ENCODE results near the gene GCSAML. TPM values are rescaled to one million over a fixed set of nuclear protein-coding genes. Genes with fewer than 3 reads are reported as not detected.

Gene GCSAML
- total and polyA plus RNA-seq, 2 experiments from 2014 or later, result not detected

DNA sequence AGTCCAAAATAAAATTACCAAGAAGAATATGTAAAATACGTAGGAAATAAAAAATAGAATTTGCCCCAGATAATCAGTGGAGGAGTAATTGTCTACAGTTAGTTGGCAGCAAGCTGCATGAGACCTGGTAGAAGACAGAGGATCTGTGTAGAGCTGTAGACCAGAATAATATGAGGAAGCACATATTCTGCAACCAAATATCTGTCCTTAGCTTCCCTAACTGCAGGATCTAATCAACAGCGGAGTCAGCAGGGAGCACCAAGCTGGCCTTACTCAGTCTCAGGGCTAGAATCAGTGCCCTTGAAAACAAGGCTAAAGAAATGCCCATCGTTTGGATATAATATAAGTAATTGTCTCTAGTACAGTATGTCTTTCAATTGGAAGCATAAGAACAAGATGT, 6.1 kb upstream of the GCSAML start (continued):
- TF ChIP-seq, protein P1, sequence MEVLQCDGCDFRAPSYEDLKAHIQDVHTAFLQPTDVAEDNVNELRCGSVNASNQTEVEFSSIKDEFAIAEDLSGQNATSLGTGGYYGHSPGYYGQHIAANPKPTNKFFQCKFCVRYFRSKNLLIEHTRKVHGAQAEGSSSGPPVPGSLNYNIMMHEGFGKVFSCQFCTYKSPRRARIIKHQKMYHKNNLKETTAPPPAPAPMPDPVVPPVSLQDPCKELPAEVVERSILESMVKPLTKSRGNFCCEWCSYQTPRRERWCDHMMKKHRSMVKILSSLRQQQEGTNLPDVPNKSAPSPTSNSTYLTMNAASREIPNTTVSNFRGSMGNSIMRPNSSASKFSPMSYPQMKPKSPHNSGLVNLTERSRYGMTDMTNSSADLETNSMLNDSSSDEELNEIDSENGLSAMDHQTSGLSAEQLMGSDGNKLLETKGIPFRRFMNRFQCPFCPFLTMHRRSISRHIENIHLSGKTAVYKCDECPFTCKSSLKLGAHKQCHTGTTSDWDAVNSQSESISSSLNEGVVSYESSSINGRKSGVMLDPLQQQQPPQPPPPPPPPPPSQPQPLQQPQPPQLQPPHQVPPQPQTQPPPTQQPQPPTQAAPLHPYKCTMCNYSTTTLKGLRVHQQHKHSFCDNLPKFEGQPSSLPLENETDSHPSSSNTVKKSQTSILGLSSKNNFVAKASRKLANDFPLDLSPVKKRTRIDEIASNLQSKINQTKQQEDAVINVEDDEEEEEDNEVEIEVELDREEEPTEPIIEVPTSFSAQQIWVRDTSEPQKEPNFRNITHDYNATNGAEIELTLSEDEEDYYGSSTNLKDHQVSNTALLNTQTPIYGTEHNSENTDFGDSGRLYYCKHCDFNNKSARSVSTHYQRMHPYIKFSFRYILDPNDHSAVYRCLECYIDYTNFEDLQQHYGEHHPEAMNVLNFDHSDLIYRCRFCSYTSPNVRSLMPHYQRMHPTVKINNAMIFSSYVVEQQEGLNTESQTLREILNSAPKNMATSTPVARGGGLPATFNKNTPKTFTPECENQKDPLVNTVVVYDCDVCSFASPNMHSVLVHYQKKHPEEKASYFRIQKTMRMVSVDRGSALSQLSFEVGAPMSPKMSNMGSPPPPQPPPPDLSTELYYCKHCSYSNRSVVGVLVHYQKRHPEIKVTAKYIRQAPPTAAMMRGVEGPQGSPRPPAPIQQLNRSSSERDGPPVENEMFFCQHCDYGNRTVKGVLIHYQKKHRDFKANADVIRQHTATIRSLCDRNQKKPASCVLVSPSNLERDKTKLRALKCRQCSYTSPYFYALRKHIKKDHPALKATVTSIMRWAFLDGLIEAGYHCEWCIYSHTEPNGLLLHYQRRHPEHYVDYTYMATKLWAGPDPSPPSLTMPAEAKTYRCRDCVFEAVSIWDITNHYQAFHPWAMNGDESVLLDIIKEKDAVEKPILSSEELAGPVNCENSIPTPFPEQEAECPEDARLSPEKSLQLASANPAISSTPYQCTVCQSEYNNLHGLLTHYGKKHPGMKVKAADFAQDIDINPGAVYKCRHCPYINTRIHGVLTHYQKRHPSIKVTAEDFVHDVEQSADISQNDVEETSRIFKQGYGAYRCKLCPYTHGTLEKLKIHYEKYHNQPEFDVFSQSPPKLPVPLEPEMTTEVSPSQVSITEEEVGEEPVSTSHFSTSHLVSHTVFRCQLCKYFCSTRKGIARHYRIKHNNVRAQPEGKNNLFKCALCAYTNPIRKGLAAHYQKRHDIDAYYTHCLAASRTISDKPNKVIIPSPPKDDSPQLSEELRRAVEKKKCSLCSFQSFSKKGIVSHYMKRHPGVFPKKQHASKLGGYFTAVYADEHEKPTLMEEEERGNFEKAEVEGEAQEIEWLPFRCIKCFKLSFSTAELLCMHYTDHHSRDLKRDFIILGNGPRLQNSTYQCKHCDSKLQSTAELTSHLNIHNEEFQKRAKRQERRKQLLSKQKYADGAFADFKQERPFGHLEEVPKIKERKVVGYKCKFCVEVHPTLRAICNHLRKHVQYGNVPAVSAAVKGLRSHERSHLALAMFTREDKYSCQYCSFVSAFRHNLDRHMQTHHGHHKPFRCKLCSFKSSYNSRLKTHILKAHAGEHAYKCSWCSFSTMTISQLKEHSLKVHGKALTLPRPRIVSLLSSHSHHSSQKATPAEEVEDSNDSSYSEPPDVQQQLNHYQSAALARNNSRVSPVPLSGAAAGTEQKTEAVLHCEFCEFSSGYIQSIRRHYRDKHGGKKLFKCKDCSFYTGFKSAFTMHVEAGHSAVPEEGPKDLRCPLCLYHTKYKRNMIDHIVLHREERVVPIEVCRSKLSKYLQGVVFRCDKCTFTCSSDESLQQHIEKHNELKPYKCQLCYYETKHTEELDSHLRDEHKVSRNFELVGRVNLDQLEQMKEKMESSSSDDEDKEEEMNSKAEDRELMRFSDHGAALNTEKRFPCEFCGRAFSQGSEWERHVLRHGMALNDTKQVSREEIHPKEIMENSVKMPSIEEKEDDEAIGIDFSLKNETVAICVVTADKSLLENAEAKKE (CRISPR knock-in tag; IDR thresholded peaks at IDR 0.05), result no peak
- TF ChIP-seq POLR2AphosphoS5 (IDR thresholded peaks at IDR 0.05; ENCODE audit: low read depth) (no peak), ZNF331 (CRISPR knock-in tag; IDR thresholded peaks at IDR 0.05; ENCODE audit: low read depth) (no peak), EZH2 (IDR thresholded peaks at IDR 0.05; ENCODE audit: low read depth, unreplicated experiment) (no peak)

DNA sequence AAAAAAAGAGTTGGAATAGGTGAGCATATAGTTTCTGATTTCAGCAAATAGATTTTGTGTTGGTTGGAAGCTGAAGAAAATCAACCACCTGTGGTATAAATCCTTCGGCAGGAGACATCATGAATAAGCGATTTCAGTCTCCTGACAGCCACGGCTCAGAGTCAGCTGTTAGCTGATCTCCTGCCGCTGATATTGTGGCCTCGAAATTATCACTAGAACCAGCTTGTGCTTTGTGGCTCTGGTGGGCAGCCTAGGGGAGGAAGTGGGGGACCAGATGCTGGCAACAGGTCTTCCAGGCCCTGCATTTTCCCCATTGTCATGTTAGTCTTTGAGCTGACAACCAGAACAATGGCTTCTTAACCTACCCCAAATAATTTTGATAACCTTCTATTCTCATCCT, 842 bp upstream of the GCSAML start:
- Mint-ChIP-seq H3K27ac (no peak overlapping the region), H3K9me3 (peaks cover 3% of the 10 kb centered on the region; the same call in 1 of the 3 replicates), H3K4me1 (peaks cover 13% of the 10 kb centered on the region), H3K27me3 (ENCODE audit: insufficient read depth, low read depth, poor library complexity) (no peaks in the 10 kb centered on the region), H3K36me3 (ENCODE audit: low read depth) (no peaks in the 10 kb centered on the region), H3K4me3 (no peak overlapping the region)
- no peak overlapping the region for H2AFZ ChIP-seq
- DNase-seq (ENCODE audit: low spot score) (peak; percentile 41), ATAC-seq (peak; percentile 46)
- no peaks in the 10 kb centered on the region for H3K79me2 ChIP-seq (replicated peaks; ENCODE audit: insufficient read depth)
- no peak overlapping the region for H3K4me3 ChIP-seq
- no peak overlapping the region for H3K27ac ChIP-seq (ENCODE audit: low read depth)
- H3F3A ChIP-seq (replicated peaks; ENCODE audit: low read depth), result no peaks in the 10 kb centered on the region
- H4K20me1 ChIP-seq (replicated peaks; ENCODE audit: insufficient read depth), result no peaks in the 10 kb centered on the region
- H3K4me1 ChIP-seq (ENCODE audit: insufficient read depth), result peaks cover 12% of the 10 kb centered on the region; the same call in 1 of the 2 replicates
- H3K9me2 ChIP-seq (ENCODE audit: insufficient read depth), result no peaks in the 10 kb centered on the region
- no peaks in the 10 kb centered on the region for H3K27me3 ChIP-seq (ENCODE audit: insufficient read depth)
- H3K4me2 ChIP-seq, result peak overlapping the region; percentile 15
- H3K36me3 ChIP-seq (ENCODE audit: insufficient read depth), result no peaks in the 10 kb centered on the region
- TF ChIP-seq NANOG (IDR thresholded peaks at IDR 0.05; ENCODE audit: borderline replicate concordance) (no peak), ZNF331 (CRISPR knock-in tag; IDR thresholded peaks at IDR 0.05; ENCODE audit: low read depth) (no peak), ZNF114 (CRISPR knock-in tag; IDR thresholded peaks at IDR 0.05) (no peak), EZH2 (IDR thresholded peaks at IDR 0.05; ENCODE audit: low read depth, unreplicated experiment) (no peak), CREB1 (CRISPR knock-in tag; IDR thresholded peaks at IDR 0.05; ENCODE audit: low read depth) (no peak), JUNB (IDR thresholded peaks at IDR 0.05; ENCODE audit: unreplicated experiment) (no peak)
- TF ChIP-seq, protein P2, sequence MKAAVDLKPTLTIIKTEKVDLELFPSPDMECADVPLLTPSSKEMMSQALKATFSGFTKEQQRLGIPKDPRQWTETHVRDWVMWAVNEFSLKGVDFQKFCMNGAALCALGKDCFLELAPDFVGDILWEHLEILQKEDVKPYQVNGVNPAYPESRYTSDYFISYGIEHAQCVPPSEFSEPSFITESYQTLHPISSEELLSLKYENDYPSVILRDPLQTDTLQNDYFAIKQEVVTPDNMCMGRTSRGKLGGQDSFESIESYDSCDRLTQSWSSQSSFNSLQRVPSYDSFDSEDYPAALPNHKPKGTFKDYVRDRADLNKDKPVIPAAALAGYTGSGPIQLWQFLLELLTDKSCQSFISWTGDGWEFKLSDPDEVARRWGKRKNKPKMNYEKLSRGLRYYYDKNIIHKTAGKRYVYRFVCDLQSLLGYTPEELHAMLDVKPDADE (IDR thresholded peaks at IDR 0.05), result no peak
- TF ChIP-seq, protein P3, sequence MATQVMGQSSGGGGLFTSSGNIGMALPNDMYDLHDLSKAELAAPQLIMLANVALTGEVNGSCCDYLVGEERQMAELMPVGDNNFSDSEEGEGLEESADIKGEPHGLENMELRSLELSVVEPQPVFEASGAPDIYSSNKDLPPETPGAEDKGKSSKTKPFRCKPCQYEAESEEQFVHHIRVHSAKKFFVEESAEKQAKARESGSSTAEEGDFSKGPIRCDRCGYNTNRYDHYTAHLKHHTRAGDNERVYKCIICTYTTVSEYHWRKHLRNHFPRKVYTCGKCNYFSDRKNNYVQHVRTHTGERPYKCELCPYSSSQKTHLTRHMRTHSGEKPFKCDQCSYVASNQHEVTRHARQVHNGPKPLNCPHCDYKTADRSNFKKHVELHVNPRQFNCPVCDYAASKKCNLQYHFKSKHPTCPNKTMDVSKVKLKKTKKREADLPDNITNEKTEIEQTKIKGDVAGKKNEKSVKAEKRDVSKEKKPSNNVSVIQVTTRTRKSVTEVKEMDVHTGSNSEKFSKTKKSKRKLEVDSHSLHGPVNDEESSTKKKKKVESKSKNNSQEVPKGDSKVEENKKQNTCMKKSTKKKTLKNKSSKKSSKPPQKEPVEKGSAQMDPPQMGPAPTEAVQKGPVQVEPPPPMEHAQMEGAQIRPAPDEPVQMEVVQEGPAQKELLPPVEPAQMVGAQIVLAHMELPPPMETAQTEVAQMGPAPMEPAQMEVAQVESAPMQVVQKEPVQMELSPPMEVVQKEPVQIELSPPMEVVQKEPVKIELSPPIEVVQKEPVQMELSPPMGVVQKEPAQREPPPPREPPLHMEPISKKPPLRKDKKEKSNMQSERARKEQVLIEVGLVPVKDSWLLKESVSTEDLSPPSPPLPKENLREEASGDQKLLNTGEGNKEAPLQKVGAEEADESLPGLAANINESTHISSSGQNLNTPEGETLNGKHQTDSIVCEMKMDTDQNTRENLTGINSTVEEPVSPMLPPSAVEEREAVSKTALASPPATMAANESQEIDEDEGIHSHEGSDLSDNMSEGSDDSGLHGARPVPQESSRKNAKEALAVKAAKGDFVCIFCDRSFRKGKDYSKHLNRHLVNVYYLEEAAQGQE (IDR thresholded peaks at IDR 0.05; ENCODE audit: unreplicated experiment), result no peak
